HepG2 (cell line): ENCODE results near the gene SVOP. TPM values are rescaled to one million over a fixed set of nuclear protein-coding genes. Genes with fewer than 3 reads are reported as not detected.

Experiments
- ATAC-seq: fragments of 200-7000 bp; cut with Tn5 transposase; 3 replicates; pipeline ENCODE4 v1.9.1; 2020; ENCODE audit warnings: mild to moderate bottlenecking, moderate library complexity
- BruUV-seq: library from RNA; stranded (reverse); fragments of 400-500 nt; replicated peaks from 2 replicates; lab custom pipeline; 2021; lab: Mats Ljungman, UMichigan
- CTCF ChIA-PET: fragments of 300-600 bp; formaldehyde crosslinking; extraction: SDS; loops from one replicate; lab custom pipeline; 2021; ENCODE audit warnings: low total read pairs, inconsistent platforms, low intra/inter-chr PET ratio; lab: Yijun Ruan, JAX
- POLR2A ChIA-PET: fragments of 350-600 bp; sonication (Branson Sonifier 250); formaldehyde crosslinking; loops from one replicate; lab custom pipeline; 2020; ENCODE audit warnings: antibody characterized with exemption, inconsistent platforms; lab: Yijun Ruan, JAX
- DNase-seq: peaks from one replicate; pipeline ENCODE4 v3.0.0-alpha.2; 2015; ENCODE audit warnings: low spot score
- FAIRE-seq: peaks from 3 replicates; lab custom pipeline; 2011; peaks lifted over from hg19 to GRCh38; lab: Jason Lieb, UNC
- H2AFZ ChIP-seq: one replicate; pipeline ENCODE4 v1.6.1; 2011; ENCODE audit warnings: low read length, inconsistent platforms
- H3K27ac ChIP-seq: fragments of 300-600 bp; 3 replicates; pipeline ENCODE4 v1.8.0; 2011; ENCODE audit warnings: mixed run types, mild to moderate bottlenecking, mixed read lengths, low read length, inconsistent platforms; ENCODE audit not compliant: insufficient read depth; ENCODE audit errors: extremely low read length
- H3K27me3 ChIP-seq, 2 experiments: fragments of 200-600 bp in 1 of 2; 2 replicates in 1 of 2; 3 replicates in 1 of 2; pipeline versions ENCODE4 v1.6.0 to v1.8.0; 2011; ENCODE audit warnings: low read length in 2 of 2, mild to moderate bottlenecking in 2 of 2, moderate library complexity in 2 of 2, inconsistent platforms in 1 of 2; ENCODE audit not compliant: insufficient read depth in 2 of 2, control insufficient read depth in 1 of 2
- H3K36me3 ChIP-seq, 2 experiments: fragments of 200-600 bp in 1 of 2; replicated peaks in 1 of 2; 2 replicates in 1 of 2; 3 replicates in 1 of 2; pipeline versions ENCODE4 v1.5.1 to v1.8.0; 2011; ENCODE audit warnings: low read length in 2 of 2, inconsistent platforms in 1 of 2; ENCODE audit not compliant: insufficient read depth in 2 of 2, control insufficient read depth in 1 of 2
- H3K4me1 ChIP-seq: 2 replicates; pipeline ENCODE4 v1.5.1; 2012; ENCODE audit warnings: low read length, inconsistent platforms; ENCODE audit not compliant: insufficient read depth
- H3K4me2 ChIP-seq: 2 replicates; pipeline ENCODE4 v1.6.0; 2011; ENCODE audit warnings: low read depth, low read length, inconsistent platforms
- H3K4me3 ChIP-seq, 3 experiments: fragments of 200-600 bp in 1 of 3; sonication (generic), shearing (Covaris generic) in 1 of 3; replicated peaks in 1 of 3; 2 replicates each; pipeline ENCODE4 v1.5.1; 2011 to 2016; ENCODE audit warnings: low read length in 3 of 3, inconsistent platforms in 2 of 3, low read depth in 2 of 3, mild to moderate bottlenecking in 2 of 3, control low read depth in 1 of 3, mixed read lengths in 1 of 3; ENCODE audit not compliant: insufficient read depth in 1 of 3
- H3K79me2 ChIP-seq: one replicate; pipeline ENCODE4 v1.6.1; 2011; ENCODE audit warnings: low read length, inconsistent platforms; ENCODE audit not compliant: insufficient read depth
- H3K9ac ChIP-seq: 2 replicates; pipeline ENCODE4 v1.6.0; 2011; ENCODE audit warnings: mild to moderate bottlenecking, low read depth, low read length, inconsistent platforms; ENCODE audit not compliant: insufficient read depth
- H3K9me3 ChIP-seq: 2 replicates; pipeline ENCODE4 v1.5.1; 2012; ENCODE audit warnings: mild to moderate bottlenecking, low read length
- H4K20me1 ChIP-seq: 2 replicates; pipeline ENCODE4 v1.6.0; 2011; ENCODE audit warnings: inconsistent platforms, mild to moderate bottlenecking, low read length, moderate library complexity; ENCODE audit not compliant: insufficient read depth
- ARID2 ChIP-seq: sonication (generic); formaldehyde crosslinking; IDR thresholded peaks from 2 replicates; pipeline ENCODE4 v1.8.1; 2022; ENCODE audit warnings: mild to moderate bottlenecking, missing genetic modification reagents, borderline replicate concordance
- JUND ChIP-seq: sonication (generic); formaldehyde crosslinking; IDR thresholded peaks from 2 replicates; pipeline ENCODE4 v1.8.0; 2022; ENCODE audit warnings: mild to moderate bottlenecking, missing genetic modification reagents
- MAFG ChIP-seq: sonication (generic); formaldehyde crosslinking; IDR thresholded peaks from 2 replicates; pipeline ENCODE4 v1.5.1; 2020; ENCODE audit warnings: mild to moderate bottlenecking, missing genetic modification reagents
- POLR2AphosphoS2 ChIP-seq: IDR thresholded peaks from 2 replicates; pipeline ENCODE4 v1.6.1; 2011; ENCODE audit warnings: low read depth, low read length, improper control_type of control experiment
- SRF ChIP-seq: IDR thresholded peaks from 2 replicates; pipeline ENCODE4 v1.6.1; 2011; ENCODE audit warnings: mild to moderate bottlenecking, low read depth, low read length, moderate library complexity
- SRY ChIP-seq: sonication (generic); formaldehyde crosslinking; IDR thresholded peaks from 2 replicates; pipeline ENCODE4 v1.8.0; 2022; ENCODE audit warnings: mild to moderate bottlenecking, missing genetic modification reagents
- STAT5B ChIP-seq: sonication (generic); formaldehyde crosslinking; IDR thresholded peaks from 2 replicates; pipeline ENCODE4 v1.4.0; 2020; ENCODE audit warnings: missing genetic modification reagents
- ZBTB8A ChIP-seq: sonication (generic); formaldehyde crosslinking; IDR thresholded peaks from 2 replicates; pipeline ENCODE4 v1.4.0; 2020; ENCODE audit warnings: mild to moderate bottlenecking, low read depth, missing genetic modification reagents, borderline replicate concordance
- ZKSCAN5 ChIP-seq: sonication (generic); formaldehyde crosslinking; IDR thresholded peaks from 2 replicates; pipeline ENCODE4 v1.5.1; 2020; ENCODE audit warnings: mild to moderate bottlenecking, missing genetic modification reagents
- ZNF33B ChIP-seq: sonication (generic); formaldehyde crosslinking; IDR thresholded peaks from 2 replicates; pipeline ENCODE4 v1.5.1; 2020; ENCODE audit warnings: mild to moderate bottlenecking, missing genetic modification reagents
- ZNF383 ChIP-seq: sonication (generic); formaldehyde crosslinking; IDR thresholded peaks from 2 replicates; pipeline ENCODE4 v1.4.0; 2020; ENCODE audit warnings: missing genetic modification reagents, mild to moderate bottlenecking, borderline replicate concordance
- ZNF484 ChIP-seq: sonication (generic); formaldehyde crosslinking; IDR thresholded peaks from 2 replicates; pipeline ENCODE4 v1.5.1; 2020; ENCODE audit warnings: mild to moderate bottlenecking, low read depth, missing genetic modification reagents, borderline replicate concordance
- ZNF607 ChIP-seq: sonication (generic); formaldehyde crosslinking; IDR thresholded peaks from 2 replicates; pipeline ENCODE4 v1.5.1; 2020; ENCODE audit warnings: missing genetic modification reagents, mild to moderate bottlenecking, borderline replicate concordance
- ZNF616 ChIP-seq: sonication (generic); formaldehyde crosslinking; IDR thresholded peaks from 2 replicates; pipeline ENCODE4 v1.5.0; 2020; ENCODE audit warnings: low read depth, mild to moderate bottlenecking, missing genetic modification reagents
- WGBS: methylation state at CpG from one replicate; pipeline ENCODE4 v1.1.6; 2017; ENCODE audit warnings: low lambda C conversion rate; 5-methylcytosine and 5-hydroxymethylcytosine counted together
- in situ Hi-C: cut with HindIII; loops from 2 replicates; pipeline ENCODE4 v1.10.0; 2017; ENCODE audit warnings: low pct_unique_long_range_greater_than_20kb; ENCODE audit not compliant: extremely low pct_ligation_motif_present
- intact Hi-C: fragments of 100-400 bp; cut with micrococcal nuclease; formaldehyde crosslinking; loops from one replicate; pipeline ENCODE4 v1.10.0; 2022; ENCODE audit not compliant: unreplicated experiment
- polyA plus RNA-seq, 8 experiments: library from polyadenylated mRNA; depleted of rRNA in 3 of 8; stranded (reverse) in 7 of 8; unstranded in 1 of 8; fragments of >200 nt; fragmentation: Illumina TruSeq in 4 of 8; extraction: Trizol in 4 of 8; gene quantifications; 2 replicates each; pipeline versions ENCODE4 v1.2.1 to v1.2.3, GENCODE V29; 2011 to 2016; ENCODE audit warnings: low read depth in 4 of 8, missing spikeins in 1 of 8, mixed read lengths in 1 of 8; ENCODE audit not compliant: insufficient read depth in 1 of 8
- total RNA-seq, 5 experiments: library from RNA; depleted of rRNA; stranded (reverse); fragments of >200 nt; fragmentation: Illumina TruSeq; extraction: Trizol; gene quantifications; 2 replicates each; pipeline ENCODE4 v1.2.3, GENCODE V29; 2016; ENCODE audit warnings: low read depth in 1 of 5

SVOP gene
- total and polyA plus RNA-seq, 2 of the 13 experiments (the other 11 are each of a cell fraction or from before 2014, with no cell fraction given): not detected

DNA sequence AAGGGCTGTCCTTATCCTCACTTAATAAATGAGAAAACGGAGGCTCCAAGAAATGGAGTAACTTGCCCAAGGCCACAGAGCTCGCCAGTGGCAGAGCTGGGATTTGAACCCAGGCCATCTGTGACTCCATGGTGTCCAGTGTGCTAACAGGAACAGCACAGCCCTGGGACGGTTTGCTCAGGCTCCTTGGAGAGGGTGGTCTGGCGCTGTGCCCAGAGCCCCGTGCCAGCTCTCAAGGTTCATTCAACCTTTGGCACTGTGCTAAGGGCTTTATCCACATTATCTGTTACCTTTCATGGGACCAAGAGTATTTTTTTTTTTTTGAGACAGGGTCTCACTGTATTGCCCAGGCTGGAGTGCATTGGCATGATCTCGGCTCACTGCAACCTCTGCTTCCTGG is 132.8 kb downstream of the SVOP start:
- in situ Hi-C loops (loop anchor here (10.0 kb wide), 1 partner anchor 207 kb away; the partner anchor contains the start of genes ALKBH2 and UNG), intact Hi-C loops (no loop called here)
- POLR2A ChIA-PET: no interaction called here
- Histone ChIP-seq H3K79me2 (no peaks in the 10 kb centered on the region), H3K27ac (no peak overlapping the region), H3K27me3 (no peaks in the 10 kb centered on the region), H3K4me1 (no peaks in the 10 kb centered on the region), H3K4me2 (no peak overlapping the region)
- BruUV-seq: no TSS peak
- no peak for ATAC-seq
- FAIRE-seq: no peak
- no peak for TF ChIP-seq ARID2 (CRISPR knock-in tag)
- TF ChIP-seq ZNF33B (CRISPR knock-in tag): no peak
- no peak for TF ChIP-seq ZNF616 (CRISPR knock-in tag)
- TF ChIP-seq ZBTB8A: no peak
- TF ChIP-seq POLR2AphosphoS2: no peak
- no peak for TF ChIP-seq SRF
- no peak for TF ChIP-seq JUND (CRISPR knock-in tag)
- no peak for TF ChIP-seq STAT5B
- TF ChIP-seq ZNF484 (CRISPR knock-in tag): no peak
- no peak for TF ChIP-seq ZKSCAN5 (CRISPR knock-in tag)
- no peak for TF ChIP-seq MAFG (CRISPR knock-in tag)
- no peak for TF ChIP-seq SRY (CRISPR knock-in tag)
- no peak for TF ChIP-seq ZNF607
- TF ChIP-seq ZNF383 (CRISPR knock-in tag): no peak
- TF ChIP-seq, all 625 proteins: peak for 0
- no peak for DNase-seq
- CTCF ChIA-PET: no interaction called here
- Histone ChIP-seq H2AFZ (no peak overlapping the region), H4K20me1 (no peaks in the 10 kb centered on the region), H3K4me3 (no peak overlapping the region), H3K9me3 (peaks cover 9% of the 10 kb centered on the region; the same call in 1 of the 2 replicates), H3K36me3 (no peaks in the 10 kb centered on the region), H3K9ac (no peak overlapping the region)
- WGBS: 48% methylated on average over 5 of the region's 6 CpGs
